ENCODE measurements around the gene ZSCAN10. TPM values are rescaled to one million over a fixed set of nuclear protein-coding genes. Genes with fewer than 3 reads are reported as not detected.

The ZSCAN10 gene
- total and polyA plus RNA-seq, 2 of the 13 experiments (the other 11 are each of a cell fraction or from before 2014, with no cell fraction given) = not detected

DNA sequence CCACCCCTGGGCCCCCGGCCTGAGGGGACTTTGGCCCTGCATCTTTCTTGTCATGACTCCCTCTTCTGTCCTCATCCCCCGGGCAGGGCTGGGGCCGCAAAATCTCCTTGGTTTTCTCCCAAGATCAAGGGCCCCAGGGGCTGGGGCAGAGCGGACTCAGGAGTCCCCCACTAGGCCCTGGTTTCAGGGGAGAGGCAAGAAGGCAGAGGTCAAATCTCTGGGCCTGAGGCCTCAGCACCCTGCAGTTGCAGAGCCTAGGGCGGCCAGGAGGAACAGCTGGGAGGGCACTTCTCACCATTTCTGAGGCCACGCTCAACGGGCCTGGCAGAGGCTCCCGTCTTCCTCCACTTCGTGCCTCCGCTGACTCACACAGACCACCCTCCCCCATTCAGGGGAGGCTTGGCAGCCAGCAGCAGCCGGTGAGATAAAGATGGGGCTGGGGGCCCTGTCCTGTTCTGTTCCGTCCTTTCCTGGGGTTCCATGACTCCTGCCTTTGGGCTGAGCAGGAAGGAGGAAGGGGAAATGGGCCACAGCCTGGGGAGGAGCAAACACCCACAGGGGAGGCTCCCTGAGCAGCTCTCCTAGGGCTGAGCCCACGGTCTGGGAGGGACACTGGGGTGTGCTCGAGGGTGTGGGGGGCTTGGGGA lies 12.4 kb downstream of the ZSCAN10 start (continued):
- TF ChIP-seq ZSCAN21 (CRISPR knock-in tag; IDR thresholded peaks at IDR 0.05; ENCODE audit: borderline replicate concordance) (peak; percentile 21; the same call in 1 of the 2 replicates), ZFX (CRISPR knock-in tag; IDR thresholded peaks at IDR 0.05; ENCODE audit: low read depth) (peak; percentile 76), ZNF460 (CRISPR knock-in tag; IDR thresholded peaks at IDR 0.05; ENCODE audit: borderline replicate concordance) (no peak), SNRNP70 (IDR thresholded peaks at IDR 0.05; ENCODE audit: low read depth, low read length) (no peak), ZNF496 (CRISPR knock-in tag; IDR thresholded peaks at IDR 0.05; ENCODE audit: insufficient replicate concordance) (no peak), NFKBIZ (CRISPR knock-in tag; IDR thresholded peaks at IDR 0.05) (no peak), FOSL2 (CRISPR knock-in tag; IDR thresholded peaks at IDR 0.05) (peak; percentile 8; the same call in 1 of the 2 replicates), SYNCRIP (IDR thresholded peaks at IDR 0.05; ENCODE audit: insufficient read depth, low read depth, low read length) (no peak), RELA (CRISPR knock-in tag; IDR thresholded peaks at IDR 0.05) (no peak), TAF15 (IDR thresholded peaks at IDR 0.05; ENCODE audit: low read depth, low read length, poor library complexity, severe bottlenecking) (no peak), ZNF530 (CRISPR knock-in tag; IDR thresholded peaks at IDR 0.05; ENCODE audit: low read depth) (no peak), SAP130 (CRISPR knock-in tag; IDR thresholded peaks at IDR 0.05; ENCODE audit: low read depth) (peak; percentile 69), HDAC6 (IDR thresholded peaks at IDR 0.05; ENCODE audit: low read depth, low read length) (no peak), HIVEP1 (CRISPR knock-in tag; IDR thresholded peaks at IDR 0.05) (no peak)
- TF ChIP-seq, protein P1, sequence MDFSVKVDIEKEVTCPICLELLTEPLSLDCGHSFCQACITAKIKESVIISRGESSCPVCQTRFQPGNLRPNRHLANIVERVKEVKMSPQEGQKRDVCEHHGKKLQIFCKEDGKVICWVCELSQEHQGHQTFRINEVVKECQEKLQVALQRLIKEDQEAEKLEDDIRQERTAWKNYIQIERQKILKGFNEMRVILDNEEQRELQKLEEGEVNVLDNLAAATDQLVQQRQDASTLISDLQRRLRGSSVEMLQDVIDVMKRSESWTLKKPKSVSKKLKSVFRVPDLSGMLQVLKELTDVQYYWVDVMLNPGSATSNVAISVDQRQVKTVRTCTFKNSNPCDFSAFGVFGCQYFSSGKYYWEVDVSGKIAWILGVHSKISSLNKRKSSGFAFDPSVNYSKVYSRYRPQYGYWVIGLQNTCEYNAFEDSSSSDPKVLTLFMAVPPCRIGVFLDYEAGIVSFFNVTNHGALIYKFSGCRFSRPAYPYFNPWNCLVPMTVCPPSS (IDR thresholded peaks at IDR 0.05) = no peak
- TF ChIP-seq, protein P2, sequence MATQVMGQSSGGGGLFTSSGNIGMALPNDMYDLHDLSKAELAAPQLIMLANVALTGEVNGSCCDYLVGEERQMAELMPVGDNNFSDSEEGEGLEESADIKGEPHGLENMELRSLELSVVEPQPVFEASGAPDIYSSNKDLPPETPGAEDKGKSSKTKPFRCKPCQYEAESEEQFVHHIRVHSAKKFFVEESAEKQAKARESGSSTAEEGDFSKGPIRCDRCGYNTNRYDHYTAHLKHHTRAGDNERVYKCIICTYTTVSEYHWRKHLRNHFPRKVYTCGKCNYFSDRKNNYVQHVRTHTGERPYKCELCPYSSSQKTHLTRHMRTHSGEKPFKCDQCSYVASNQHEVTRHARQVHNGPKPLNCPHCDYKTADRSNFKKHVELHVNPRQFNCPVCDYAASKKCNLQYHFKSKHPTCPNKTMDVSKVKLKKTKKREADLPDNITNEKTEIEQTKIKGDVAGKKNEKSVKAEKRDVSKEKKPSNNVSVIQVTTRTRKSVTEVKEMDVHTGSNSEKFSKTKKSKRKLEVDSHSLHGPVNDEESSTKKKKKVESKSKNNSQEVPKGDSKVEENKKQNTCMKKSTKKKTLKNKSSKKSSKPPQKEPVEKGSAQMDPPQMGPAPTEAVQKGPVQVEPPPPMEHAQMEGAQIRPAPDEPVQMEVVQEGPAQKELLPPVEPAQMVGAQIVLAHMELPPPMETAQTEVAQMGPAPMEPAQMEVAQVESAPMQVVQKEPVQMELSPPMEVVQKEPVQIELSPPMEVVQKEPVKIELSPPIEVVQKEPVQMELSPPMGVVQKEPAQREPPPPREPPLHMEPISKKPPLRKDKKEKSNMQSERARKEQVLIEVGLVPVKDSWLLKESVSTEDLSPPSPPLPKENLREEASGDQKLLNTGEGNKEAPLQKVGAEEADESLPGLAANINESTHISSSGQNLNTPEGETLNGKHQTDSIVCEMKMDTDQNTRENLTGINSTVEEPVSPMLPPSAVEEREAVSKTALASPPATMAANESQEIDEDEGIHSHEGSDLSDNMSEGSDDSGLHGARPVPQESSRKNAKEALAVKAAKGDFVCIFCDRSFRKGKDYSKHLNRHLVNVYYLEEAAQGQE (IDR thresholded peaks at IDR 0.05; ENCODE audit: borderline replicate concordance in 1 of 2, low read depth in 1 of 2, low read length in 2 of 2) = no peak
- TF ChIP-seq, protein P3, sequence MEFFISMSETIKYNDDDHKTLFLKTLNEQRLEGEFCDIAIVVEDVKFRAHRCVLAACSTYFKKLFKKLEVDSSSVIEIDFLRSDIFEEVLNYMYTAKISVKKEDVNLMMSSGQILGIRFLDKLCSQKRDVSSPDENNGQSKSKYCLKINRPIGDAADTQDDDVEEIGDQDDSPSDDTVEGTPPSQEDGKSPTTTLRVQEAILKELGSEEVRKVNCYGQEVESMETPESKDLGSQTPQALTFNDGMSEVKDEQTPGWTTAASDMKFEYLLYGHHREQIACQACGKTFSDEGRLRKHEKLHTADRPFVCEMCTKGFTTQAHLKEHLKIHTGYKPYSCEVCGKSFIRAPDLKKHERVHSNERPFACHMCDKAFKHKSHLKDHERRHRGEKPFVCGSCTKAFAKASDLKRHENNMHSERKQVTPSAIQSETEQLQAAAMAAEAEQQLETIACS (CRISPR knock-in tag; IDR thresholded peaks at IDR 0.05) = no peak
- TF ChIP-seq, protein P4, sequence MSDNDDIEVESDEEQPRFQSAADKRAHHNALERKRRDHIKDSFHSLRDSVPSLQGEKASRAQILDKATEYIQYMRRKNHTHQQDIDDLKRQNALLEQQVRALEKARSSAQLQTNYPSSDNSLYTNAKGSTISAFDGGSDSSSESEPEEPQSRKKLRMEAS (IDR thresholded peaks at IDR 0.05) = no peak
- TF ChIP-seq, protein P5, sequence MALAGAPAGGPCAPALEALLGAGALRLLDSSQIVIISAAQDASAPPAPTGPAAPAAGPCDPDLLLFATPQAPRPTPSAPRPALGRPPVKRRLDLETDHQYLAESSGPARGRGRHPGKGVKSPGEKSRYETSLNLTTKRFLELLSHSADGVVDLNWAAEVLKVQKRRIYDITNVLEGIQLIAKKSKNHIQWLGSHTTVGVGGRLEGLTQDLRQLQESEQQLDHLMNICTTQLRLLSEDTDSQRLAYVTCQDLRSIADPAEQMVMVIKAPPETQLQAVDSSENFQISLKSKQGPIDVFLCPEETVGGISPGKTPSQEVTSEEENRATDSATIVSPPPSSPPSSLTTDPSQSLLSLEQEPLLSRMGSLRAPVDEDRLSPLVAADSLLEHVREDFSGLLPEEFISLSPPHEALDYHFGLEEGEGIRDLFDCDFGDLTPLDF (CRISPR knock-in tag; IDR thresholded peaks at IDR 0.05) = no peak
- TF ChIP-seq, protein P6, sequence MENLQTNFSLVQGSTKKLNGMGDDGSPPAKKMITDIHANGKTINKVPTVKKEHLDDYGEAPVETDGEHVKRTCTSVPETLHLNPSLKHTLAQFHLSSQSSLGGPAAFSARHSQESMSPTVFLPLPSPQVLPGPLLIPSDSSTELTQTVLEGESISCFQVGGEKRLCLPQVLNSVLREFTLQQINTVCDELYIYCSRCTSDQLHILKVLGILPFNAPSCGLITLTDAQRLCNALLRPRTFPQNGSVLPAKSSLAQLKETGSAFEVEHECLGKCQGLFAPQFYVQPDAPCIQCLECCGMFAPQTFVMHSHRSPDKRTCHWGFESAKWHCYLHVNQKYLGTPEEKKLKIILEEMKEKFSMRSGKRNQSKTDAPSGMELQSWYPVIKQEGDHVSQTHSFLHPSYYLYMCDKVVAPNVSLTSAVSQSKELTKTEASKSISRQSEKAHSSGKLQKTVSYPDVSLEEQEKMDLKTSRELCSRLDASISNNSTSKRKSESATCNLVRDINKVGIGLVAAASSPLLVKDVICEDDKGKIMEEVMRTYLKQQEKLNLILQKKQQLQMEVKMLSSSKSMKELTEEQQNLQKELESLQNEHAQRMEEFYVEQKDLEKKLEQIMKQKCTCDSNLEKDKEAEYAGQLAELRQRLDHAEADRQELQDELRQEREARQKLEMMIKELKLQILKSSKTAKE (CRISPR knock-in tag; IDR thresholded peaks at IDR 0.05; ENCODE audit: borderline replicate concordance) = peak; percentile 30; the same call in 1 of the 2 replicates
